Ovary (tissue), 9 donors: ENCODE data around the gene KCNN3. TPM values are rescaled to one million over a fixed set of nuclear protein-coding genes. Genes with fewer than 3 reads are reported as not detected.

ENCODE experiments used
- DNase-seq, 5 donors: peaks; one replicate each; pipeline ENCODE4 v3.0.0-alpha.2; 2019 to 2020
- H3K27ac ChIP-seq, 2 donors: fragments of 200-600 bp; one replicate each; pipeline versions ENCODE4 v1.5.1 to v1.8.0; 2019 to 2022
- H3K27me3 ChIP-seq: fragments of 200-600 bp; one replicate; pipeline ENCODE4 v1.8.0; 2022
- H3K36me3 ChIP-seq: fragments of 200-600 bp; sonication (generic); one replicate; pipeline ENCODE4 v1.5.1; 2019
- H3K4me1 ChIP-seq: one replicate; pipeline ENCODE4 v1.8.1; 2013; ENCODE audit warnings: mild to moderate bottlenecking, moderate library complexity; ENCODE audit not compliant: insufficient read depth
- H3K4me3 ChIP-seq: fragments of 200-600 bp; sonication (generic); one replicate; pipeline ENCODE4 v1.5.1; 2017
- H3K9me3 ChIP-seq, 2 donors: fragments of 200-600 bp in 1 of 2; sonication (generic) in 1 of 2; one replicate each; pipeline versions ENCODE4 v1.5.1 to v1.8.1; 2013 to 2019; ENCODE audit warnings: mild to moderate bottlenecking in 1 of 2, moderate library complexity in 1 of 2
- EP300 ChIP-seq: sonication (generic); formaldehyde crosslinking; IDR thresholded peaks from one replicate; pipeline ENCODE4 v1.6.1; 2017; ENCODE audit warnings: antibody characterized with exemption
- POLR2A ChIP-seq: fragments of 450-650 bp; IDR thresholded peaks from one replicate; pipeline ENCODE4 v1.6.1; 2017; ENCODE audit warnings: antibody characterized with exemption, mild to moderate bottlenecking, moderate library complexity
- WGBS, 3 donors: extraction: QIAGEN DNeasy Blood & Tissue Kit in 1 of 3; methylation state at CpG; one replicate each; pipeline versions ENCODE4 v1.1.5 to v1.1.7; 2013 to 2017; 5-methylcytosine and 5-hydroxymethylcytosine counted together
- intact Hi-C, 4 donors: fragments of 100-400 bp; cut with DNase I; formaldehyde crosslinking; loops; one replicate each; pipeline versions ENCODE4 v1.11.0 to v1.15.1; 2022 to 2023
- polyA plus RNA-seq, 2 donors: library from polyadenylated mRNA; stranded (reverse); fragments of 200-250 nt in 1 of 2; fragments of 350-450 nt in 1 of 2; fragmentation: Illumina TruSeq in 1 of 2; extraction: RNeasy Lipid Tissue Mini Kit (QIAGEN cat#74804) in 1 of 2; gene quantifications; one replicate each; pipeline ENCODE4 v1.2.3, GENCODE V29; 2013 to 2014
- total RNA-seq, 7 donors: library from RNA; depleted of rRNA in 2 of 7; stranded (reverse); fragments of >200 nt in 2 of 7; fragmentation: NEBNext Ultra II Directional in 3 of 7; extraction: Animal tissue kit (Norgen Biotek cat#: 25700) in 3 of 7; gene quantifications; one replicate each; pipeline versions ENCODE4 v1.1.0 to v1.2.4, GENCODE V29; 2016 to 2023
- TF ChIP-seq, protein P1 (sequence below), 3 donors: fragments of 450-650 bp in 2 of 3; fragments of 200-600 bp in 1 of 3; IDR thresholded peaks; one replicate each; pipeline versions ENCODE4 v1.5.1 to v1.8.0; 2016 to 2022; ENCODE audit warnings: antibody characterized with exemption in 3 of 3, mild to moderate bottlenecking in 1 of 3
- donor health status: DM: no; HTN: no; CAD: no; lungs with moderate emphysema.
- donor health status: DM: no; HTN: no; CAD: no.
- donor health status: Bipolar disorder and iron deficiency.
- donor health status: DM: yes; HTN: yes; CAD: no.
- donor health status: DM: no; HTN: no; CAD: no.
- donor health status: DM: yes; HTN: yes; CAD: no.

The KCNN3 gene
- total and polyA plus RNA-seq, 9 donors, result 0.71 to 6.1 (median 1.7) TPM

DNA sequence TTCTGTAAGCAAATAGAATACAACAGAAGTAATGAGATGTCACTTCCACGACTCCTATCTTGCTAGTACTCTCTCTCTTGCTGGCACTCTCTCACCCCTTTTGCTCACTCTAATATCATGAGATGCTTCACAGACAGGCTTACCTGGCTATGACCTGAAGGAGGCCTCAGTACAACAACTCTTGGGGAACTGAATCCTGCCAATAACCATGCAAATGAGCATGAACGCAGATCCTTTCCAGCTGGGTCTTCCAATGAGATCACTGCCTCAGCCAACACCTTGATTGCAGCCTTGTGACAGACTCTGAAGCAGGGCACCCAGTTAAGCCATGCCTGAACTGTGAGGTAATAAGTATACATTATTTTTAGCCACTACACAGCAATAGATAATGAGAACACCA is 209.0 kb downstream of the KCNN3 start:
- WGBS, 3 donors, result 40 to 60% (median 55%) methylated on average over 2 of the region's 2 CpGs
- no peak overlapping the region for H3K27ac ChIP-seq
- H3K4me1 ChIP-seq, result no peaks in the 10 kb centered on the region
- TF ChIP-seq, protein P1, sequence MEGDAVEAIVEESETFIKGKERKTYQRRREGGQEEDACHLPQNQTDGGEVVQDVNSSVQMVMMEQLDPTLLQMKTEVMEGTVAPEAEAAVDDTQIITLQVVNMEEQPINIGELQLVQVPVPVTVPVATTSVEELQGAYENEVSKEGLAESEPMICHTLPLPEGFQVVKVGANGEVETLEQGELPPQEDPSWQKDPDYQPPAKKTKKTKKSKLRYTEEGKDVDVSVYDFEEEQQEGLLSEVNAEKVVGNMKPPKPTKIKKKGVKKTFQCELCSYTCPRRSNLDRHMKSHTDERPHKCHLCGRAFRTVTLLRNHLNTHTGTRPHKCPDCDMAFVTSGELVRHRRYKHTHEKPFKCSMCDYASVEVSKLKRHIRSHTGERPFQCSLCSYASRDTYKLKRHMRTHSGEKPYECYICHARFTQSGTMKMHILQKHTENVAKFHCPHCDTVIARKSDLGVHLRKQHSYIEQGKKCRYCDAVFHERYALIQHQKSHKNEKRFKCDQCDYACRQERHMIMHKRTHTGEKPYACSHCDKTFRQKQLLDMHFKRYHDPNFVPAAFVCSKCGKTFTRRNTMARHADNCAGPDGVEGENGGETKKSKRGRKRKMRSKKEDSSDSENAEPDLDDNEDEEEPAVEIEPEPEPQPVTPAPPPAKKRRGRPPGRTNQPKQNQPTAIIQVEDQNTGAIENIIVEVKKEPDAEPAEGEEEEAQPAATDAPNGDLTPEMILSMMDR (IDR thresholded peaks at IDR 0.05), result no peak
- no peak for TF ChIP-seq POLR2A
- no peak for TF ChIP-seq EP300
- H3K9me3 ChIP-seq, result no peaks in the 10 kb centered on the region
- no peak overlapping the region for H3K4me3 ChIP-seq
- H3K36me3 ChIP-seq, result no peaks in the 10 kb centered on the region
- H3K27me3 ChIP-seq, result no peaks in the 10 kb centered on the region
- DNase-seq, result no peak
- intact Hi-C loops, result no loop called here

DNA sequence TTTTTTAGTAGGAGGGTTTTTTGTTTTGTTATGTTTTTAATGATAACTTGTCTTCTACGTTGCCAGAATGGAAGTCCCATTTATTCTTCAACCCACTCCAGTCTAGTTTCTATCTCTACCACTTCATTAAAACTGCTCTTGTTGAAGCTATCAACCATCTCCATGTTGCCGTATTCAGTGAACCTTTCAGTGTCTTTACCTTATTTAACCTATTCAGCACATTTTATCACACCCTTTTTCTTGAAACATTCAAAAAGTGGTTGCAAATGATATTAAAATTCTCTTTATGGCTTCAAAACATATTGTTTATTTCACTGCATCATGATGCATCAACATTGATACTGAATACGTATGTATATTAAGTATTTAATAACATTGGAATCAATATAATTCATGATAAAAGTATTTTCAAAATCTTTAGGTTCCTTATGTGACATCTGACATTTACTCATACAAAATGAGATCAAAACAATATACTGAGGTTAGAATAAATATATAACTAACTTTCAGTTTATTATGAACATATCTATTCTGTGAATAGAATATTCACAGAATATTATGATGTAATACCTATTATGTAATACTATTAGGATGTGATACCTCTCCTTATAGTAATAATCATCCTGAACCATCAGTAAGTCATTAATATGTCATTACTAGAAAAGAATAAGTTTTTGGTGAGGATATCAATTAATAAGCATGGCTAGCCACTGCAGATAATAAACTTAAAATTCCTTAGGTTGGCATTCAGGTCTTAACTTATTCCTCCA is 210.1 kb downstream of the KCNN3 start:
- no peak overlapping the region for H3K4me3 ChIP-seq
- DNase-seq, result no peak
- H3K27ac ChIP-seq, result no peak overlapping the region
- 48 to 65% (median 55%) methylated on average over 3 of the region's 3 CpGs for WGBS, 3 donors
- H3K4me1 ChIP-seq, result no peaks in the 10 kb centered on the region
- TF ChIP-seq EP300 (no peak), POLR2A (no peak)
- TF ChIP-seq, protein P1 (IDR thresholded peaks at IDR 0.05), result no peak
- H3K27me3 ChIP-seq, result no peaks in the 10 kb centered on the region
- H3K9me3 ChIP-seq, result no peaks in the 10 kb centered on the region
- intact Hi-C loops, result no loop called here
- H3K36me3 ChIP-seq, result no peaks in the 10 kb centered on the region

DNA sequence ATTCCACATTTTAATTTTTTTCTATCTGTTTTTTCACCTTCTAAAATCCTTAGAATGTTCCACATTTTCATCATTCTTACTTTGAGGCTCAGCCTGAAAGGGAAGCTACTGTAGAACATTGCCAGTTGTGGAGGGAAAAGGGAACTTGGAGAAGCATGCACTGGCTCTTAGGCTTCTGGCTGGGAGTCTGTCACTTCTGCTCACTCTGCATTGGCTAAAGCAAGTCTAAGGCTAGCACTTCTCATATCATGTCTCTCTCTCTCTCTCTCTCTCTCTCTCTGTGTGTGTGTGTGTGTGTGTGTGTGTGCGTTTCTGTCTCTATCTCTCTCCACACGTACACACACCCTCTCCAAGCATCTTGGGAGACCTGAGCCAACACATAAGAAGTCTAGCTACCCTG is 212.5 kb downstream of the KCNN3 start:
- intact Hi-C loops, result no loop called here
- H3K27ac ChIP-seq, result no peak overlapping the region
- no peaks in the 10 kb centered on the region for H3K4me1 ChIP-seq
- no peaks in the 10 kb centered on the region for H3K27me3 ChIP-seq
- H3K4me3 ChIP-seq, result no peak overlapping the region
- 31 to 58% (median 34%) methylated on average over 2 of the region's 2 CpGs for WGBS, 3 donors
- no peaks in the 10 kb centered on the region for H3K36me3 ChIP-seq
- TF ChIP-seq, protein P1 (IDR thresholded peaks at IDR 0.05), result no peak
- TF ChIP-seq POLR2A, result no peak
- TF ChIP-seq EP300, result no peak
- no peak for DNase-seq
- H3K9me3 ChIP-seq, result no peaks in the 10 kb centered on the region

DNA sequence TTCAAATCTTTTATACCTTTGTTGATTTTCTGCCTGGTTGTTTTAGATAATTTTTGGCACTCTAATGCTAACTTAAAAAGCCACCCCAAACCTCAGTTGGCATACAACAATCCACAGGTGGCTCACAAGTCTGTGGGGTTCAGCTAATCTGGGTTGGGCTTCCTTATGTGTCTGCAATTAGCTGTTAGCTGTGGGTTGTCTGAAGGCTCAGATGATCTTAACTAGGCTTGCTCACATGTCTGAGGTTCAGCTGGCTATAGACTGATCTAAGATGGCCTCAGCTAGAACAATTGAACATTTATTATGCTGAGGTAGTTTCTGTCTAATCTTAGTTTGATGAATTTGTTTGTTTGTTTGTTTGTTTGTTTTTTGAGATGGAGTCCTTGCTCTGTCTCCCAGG is 217.2 kb downstream of the KCNN3 start:
- Histone ChIP-seq H3K27ac (no peak overlapping the region), H3K36me3 (no peaks in the 10 kb centered on the region)
- intact Hi-C loops, result no loop called here

More for the DNA sequence above, 217.2 kb downstream of the KCNN3 start:
- Histone ChIP-seq H3K4me1 (no peaks in the 10 kb centered on the region), H3K4me3 (no peak overlapping the region), H3K9me3 (no peaks in the 10 kb centered on the region), H3K27me3 (no peaks in the 10 kb centered on the region)
- TF ChIP-seq POLR2A (no peak), EP300 (no peak)
- TF ChIP-seq, protein P1 (IDR thresholded peaks at IDR 0.05), result no peak
- no peak for DNase-seq

Other genes with a start within 250 kb of the KCNN3 start
- gene PMVK, start 66.4 kb upstream of the KCNN3 start, total RNA-seq, result 10 to 100 TPM in 6 of 7 donors, 1 to 10 TPM in 1; 8.6 to 50.7 (median 35.3) TPM
- 10 to 100 TPM; 21.4 to 30.6 TPM for gene PMVK, start 66.4 kb upstream of the KCNN3 start, polyA plus RNA-seq
- gene PBXIP1, start 85.8 kb upstream of the KCNN3 start, total RNA-seq, result 100 to 1,000 TPM in 6 of 7 donors, 10 to 100 TPM in 1; 78.7 to 170 (median 120) TPM
- 100 to 1,000 TPM; 105 to 151 TPM for gene PBXIP1, start 85.8 kb upstream of the KCNN3 start, polyA plus RNA-seq
- gene PYGO2, start 91.5 kb upstream of the KCNN3 start, total RNA-seq, result 10 to 100 TPM; 17.2 to 53.0 (median 42.5) TPM
- gene PYGO2, start 91.5 kb upstream of the KCNN3 start, polyA plus RNA-seq, result 10 to 100 TPM; 25.0 to 28.8 TPM
- 100 to 1,000 TPM in 1 of 7 donors, 10 to 100 TPM in 6; 36.8 to 183 (median 80.0) TPM for gene SHC1, start 100.5 kb upstream of the KCNN3 start, total RNA-seq
- 100 to 1,000 TPM in 1 of 2 donors, 10 to 100 TPM in 1; 56.8 to 161 TPM for gene SHC1, start 100.5 kb upstream of the KCNN3 start, polyA plus RNA-seq
- gene CKS1B, start 104.4 kb upstream of the KCNN3 start, total RNA-seq, result 10 to 100 TPM; 12.2 to 29.9 (median 24.8) TPM
- gene CKS1B, start 104.4 kb upstream of the KCNN3 start, polyA plus RNA-seq, result 10 to 100 TPM; 41.7 to 55.8 TPM
- gene FLAD1, start 113.1 kb upstream of the KCNN3 start, total RNA-seq, result 10 to 100 TPM; 11.1 to 30.0 (median 19.9) TPM
- gene FLAD1, start 113.1 kb upstream of the KCNN3 start, polyA plus RNA-seq, result 10 to 100 TPM; 14.2 to 16.4 TPM
- gene LENEP, start 123.3 kb upstream of the KCNN3 start, total RNA-seq, result not detected
- not detected for gene LENEP, start 123.3 kb upstream of the KCNN3 start, polyA plus RNA-seq
- 10 to 100 TPM; 15.3 to 45.5 (median 33.1) TPM for gene ZBTB7B, start 132.5 kb upstream of the KCNN3 start, total RNA-seq
- 10 to 100 TPM in 1 of 2 donors, 1 to 10 TPM in 1; 3.6 to 18.2 TPM for gene ZBTB7B, start 132.5 kb upstream of the KCNN3 start, polyA plus RNA-seq
- gene DCST2, start 163.5 kb upstream of the KCNN3 start, total RNA-seq, result 1 to 10 TPM in 4 of 7 donors, under 1 TPM in 2, not detected in 1; 0.45 to 1.4 (median 1.2) TPM
- 1 to 10 TPM in 1 of 2 donors, under 1 TPM in 1; 0.17 to 1.1 TPM for gene DCST2, start 163.5 kb upstream of the KCNN3 start, polyA plus RNA-seq
- gene DCST1, start 163.5 kb upstream of the KCNN3 start, total RNA-seq, result under 1 TPM in 4 of 7 donors, not detected in 3; 0.22 to 0.80 (median 0.51) TPM
- under 1 TPM in 1 of 2 donors, not detected in 1; 0.06 TPM for gene DCST1, start 163.5 kb upstream of the KCNN3 start, polyA plus RNA-seq
- gene ADAM15, start 181.0 kb upstream of the KCNN3 start, total RNA-seq, result 100 to 1,000 TPM in 1 of 7 donors, 10 to 100 TPM in 6; 34.8 to 149 (median 67.8) TPM
- gene ADAM15, start 181.0 kb upstream of the KCNN3 start, polyA plus RNA-seq, result 10 to 100 TPM; 17.0 to 61.7 TPM
- gene EFNA4, start 193.5 kb upstream of the KCNN3 start, total RNA-seq, result 10 to 100 TPM in 5 of 7 donors, 1 to 10 TPM in 2; 8.6 to 14.1 (median 12.2) TPM
- gene EFNA4, start 193.5 kb upstream of the KCNN3 start, polyA plus RNA-seq, result 10 to 100 TPM in 1 of 2 donors, 1 to 10 TPM in 1; 7.3 to 10.6 TPM
- gene EFNA3, start 208.6 kb upstream of the KCNN3 start, total RNA-seq, result 1 to 10 TPM; 1.3 to 3.7 (median 2.4) TPM
- gene EFNA3, start 208.6 kb upstream of the KCNN3 start, polyA plus RNA-seq, result 1 to 10 TPM; 1.6 to 2.1 TPM